Panc1 (cell line): ENCODE measurements around the gene KRTAP5-7. TPM values are rescaled to one million over a fixed set of nuclear protein-coding genes. Genes with fewer than 3 reads are reported as not detected.

Experiments used
- ATAC-seq: fragments of 200-7000 bp; cut with Tn5 transposase; 2 replicates; pipeline ENCODE4 v1.9.1; 2020; ENCODE audit warnings: mild to moderate bottlenecking, moderate library complexity
- BruUV-seq: library from RNA; stranded (reverse); fragments of 400-500 nt; replicated peaks from 2 replicates; lab custom pipeline; 2021; lab: Mats Ljungman, UMichigan
- CTCF ChIA-PET: fragments of 300-600 bp; sonication (Branson Sonifier 250); formaldehyde crosslinking; loops from one replicate; lab custom pipeline; 2022; ENCODE audit warnings: antibody characterized with exemption; lab: Charles Lee
- POLR2A ChIA-PET: fragments of 300-600 bp; sonication (Branson Sonifier 250); formaldehyde crosslinking; loops from one replicate; lab custom pipeline; 2022; ENCODE audit warnings: antibody characterized with exemption; lab: Charles Lee
- DNase-seq: peaks from one replicate; pipeline ENCODE4 v3.0.0-alpha.2; 2010; ENCODE audit warnings: low read depth, low spot score
- H3K27ac ChIP-seq: 2 replicates; pipeline ENCODE4 v1.5.1; 2011; ENCODE audit warnings: mild to moderate bottlenecking, low read length, inconsistent platforms
- H3K27me3 ChIP-seq: fragments of 200-500 bp; sonication (Bioruptor generic); 2 replicates; pipeline ENCODE4 v1.6.0; 2014; ENCODE audit warnings: low read length, inconsistent platforms; ENCODE audit not compliant: control insufficient read depth, insufficient read depth
- H3K36me3 ChIP-seq: fragments of 200-500 bp; sonication (Bioruptor generic); 2 replicates; pipeline ENCODE4 v1.5.1; 2014; ENCODE audit warnings: inconsistent platforms, mild to moderate bottlenecking, low read length, moderate library complexity; ENCODE audit not compliant: control insufficient read depth, insufficient read depth
- H3K4me1 ChIP-seq: 2 replicates; pipeline ENCODE4 v1.5.1; 2011; ENCODE audit warnings: inconsistent platforms, mild to moderate bottlenecking, low read length, moderate library complexity; ENCODE audit not compliant: control insufficient read depth, insufficient read depth
- H3K4me3 ChIP-seq, 2 experiments: 2 replicates each; pipeline ENCODE4 v1.5.1; 2011 to 2012; ENCODE audit warnings: low read depth in 2 of 2, low read length in 2 of 2, mild to moderate bottlenecking in 2 of 2, inconsistent platforms in 1 of 2, moderate library complexity in 1 of 2
- H3K9me3 ChIP-seq: fragments of 200-500 bp; sonication (Bioruptor generic); 2 replicates; pipeline ENCODE4 v1.5.1; 2014; ENCODE audit warnings: low read depth, mild to moderate bottlenecking, inconsistent platforms, low read length, moderate library complexity; ENCODE audit not compliant: control insufficient read depth, insufficient read depth
- CTCF ChIP-seq: fragments of 450-650 bp; IDR thresholded peaks from 2 replicates; pipeline ENCODE4 v1.5.1; 2017; ENCODE audit warnings: mild to moderate bottlenecking
- POLR2AphosphoS5 ChIP-seq: IDR thresholded peaks from 2 replicates; pipeline ENCODE4 v1.6.1; 2012; ENCODE audit warnings: mild to moderate bottlenecking, low read depth, low read length, moderate library complexity
- REST ChIP-seq, 2 experiments: IDR thresholded peaks; 2 replicates each; pipeline ENCODE4 v1.6.1; 2011 to 2012; ENCODE audit warnings: low read depth in 2 of 2, control low read depth in 1 of 2, low read length in 1 of 2, mild to moderate bottlenecking in 1 of 2, moderate library complexity in 1 of 2; ENCODE audit not compliant: insufficient read depth in 1 of 2
- SIN3A ChIP-seq: IDR thresholded peaks from 2 replicates; pipeline ENCODE4 v1.6.1; 2012; ENCODE audit warnings: low read depth, mild to moderate bottlenecking, low read length, moderate library complexity, borderline replicate concordance; ENCODE audit not compliant: insufficient read depth
- TCF7L2 ChIP-seq: IDR thresholded peaks from 2 replicates; pipeline ENCODE4 v1.6.1; 2011; ENCODE audit warnings: mild to moderate bottlenecking, low read depth, low read length, inconsistent platforms
- in situ Hi-C: cut with HindIII; loops from 2 replicates; pipeline ENCODE4 v1.10.0; 2016; ENCODE audit warnings: low sequenced_read_pairs, low pct_unique_long_range_greater_than_20kb
- intact Hi-C: fragments of 100-400 bp; cut with micrococcal nuclease; formaldehyde crosslinking; loops from one replicate; pipeline ENCODE4 v1.10.0; 2022; ENCODE audit not compliant: unreplicated experiment
- total RNA-seq: library from RNA; stranded (reverse); gene quantifications from one replicate; pipeline ENCODE4 v1.2.1, GENCODE V29; 2021; ENCODE audit not compliant: unreplicated experiment

Gene KRTAP5-7
- total RNA-seq, 1 experiment from 2014 or later = not detected

- POLR2A ChIA-PET = no interaction called here
- Histone ChIP-seq H3K9me3 (no peaks in the 10 kb centered on the region), H3K4me3 (no peak overlapping the region), H3K27me3 (no peaks in the 10 kb centered on the region), H3K36me3 (peaks cover 4% of the 10 kb centered on the region; the same call in 1 of the 2 replicates), H3K4me1 (no peaks in the 10 kb centered on the region), H3K27ac (no peak overlapping the region)
- intact Hi-C loops (no loop called here), in situ Hi-C loops (no loop called here)
- BruUV-seq = no TSS peak
- ATAC-seq (no peak; the same call in 1 of the 2 replicates), DNase-seq (no peak)
- CTCF ChIA-PET = no interaction called here
- TF ChIP-seq CTCF (no peak), SIN3A (no peak), POLR2AphosphoS5 (no peak), TCF7L2 (no peak), REST (IDR thresholded peaks at IDR 0.05; ENCODE audit: insufficient read depth in 1 of 2, low read depth in 2 of 2, low read length in 1 of 2) (no peak)
These were observed 26.5 kb upstream of the KRTAP5-7 start for GRCh38 chr11:71500601-71501021.

- ChIA-PET CTCF (no interaction called here), POLR2A (interaction anchor here (1.2 kb wide), 1 partner anchor 11 kb away, joined by 16 read pairs; no protein-coding TSS in a partner anchor)
- in situ Hi-C loops = no loop called here
- DNase-seq = no peak
- Histone ChIP-seq H3K9me3 (no peaks in the 10 kb centered on the region), H3K27me3 (no peaks in the 10 kb centered on the region), H3K36me3 (peaks cover 4% of the 10 kb centered on the region; the same call in 1 of the 2 replicates), H3K4me3 (no peak overlapping the region), H3K4me1 (no peaks in the 10 kb centered on the region), H3K27ac (no peak overlapping the region)
- intact Hi-C loops = no loop called here
- BruUV-seq = no TSS peak
- TF ChIP-seq REST (IDR thresholded peaks at IDR 0.05; ENCODE audit: insufficient read depth in 1 of 2, low read depth in 2 of 2, low read length in 1 of 2) (no peak), TCF7L2 (no peak), SIN3A (no peak), CTCF (no peak), POLR2AphosphoS5 (no peak)
- ATAC-seq = no peak
These were observed 25.7 kb upstream of the KRTAP5-7 start for GRCh38 chr11:71501071-71501985.
